Measurements from ENCODE around the gene PLEKHG1. TPM values are rescaled to one million over a fixed set of nuclear protein-coding genes. Genes with fewer than 3 reads are reported as not detected.

PLEKHG1 gene
- polyA plus RNA-seq, 1 donor (not counting 4 experiments of a cell fraction or from before 2014, with no cell fraction given), result 3.8 TPM

- TF ChIP-seq, protein P1, sequence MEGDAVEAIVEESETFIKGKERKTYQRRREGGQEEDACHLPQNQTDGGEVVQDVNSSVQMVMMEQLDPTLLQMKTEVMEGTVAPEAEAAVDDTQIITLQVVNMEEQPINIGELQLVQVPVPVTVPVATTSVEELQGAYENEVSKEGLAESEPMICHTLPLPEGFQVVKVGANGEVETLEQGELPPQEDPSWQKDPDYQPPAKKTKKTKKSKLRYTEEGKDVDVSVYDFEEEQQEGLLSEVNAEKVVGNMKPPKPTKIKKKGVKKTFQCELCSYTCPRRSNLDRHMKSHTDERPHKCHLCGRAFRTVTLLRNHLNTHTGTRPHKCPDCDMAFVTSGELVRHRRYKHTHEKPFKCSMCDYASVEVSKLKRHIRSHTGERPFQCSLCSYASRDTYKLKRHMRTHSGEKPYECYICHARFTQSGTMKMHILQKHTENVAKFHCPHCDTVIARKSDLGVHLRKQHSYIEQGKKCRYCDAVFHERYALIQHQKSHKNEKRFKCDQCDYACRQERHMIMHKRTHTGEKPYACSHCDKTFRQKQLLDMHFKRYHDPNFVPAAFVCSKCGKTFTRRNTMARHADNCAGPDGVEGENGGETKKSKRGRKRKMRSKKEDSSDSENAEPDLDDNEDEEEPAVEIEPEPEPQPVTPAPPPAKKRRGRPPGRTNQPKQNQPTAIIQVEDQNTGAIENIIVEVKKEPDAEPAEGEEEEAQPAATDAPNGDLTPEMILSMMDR (optimal IDR thresholded peaks at IDR 0.05 in 1 of 3, IDR thresholded peaks at IDR 0.05 in 1 of 3, conservative IDR thresholded peaks at IDR 0.05 in 1 of 3; ENCODE audit: extremely low read depth in 1 of 3, insufficient read depth in 2 of 3, low read length in 3 of 3), result no peak
- no peak for TF ChIP-seq EZH2 (IDR thresholded peaks at IDR 0.05; ENCODE audit: low read length)
- no peak overlapping the region for H2AFZ ChIP-seq (ENCODE audit: control insufficient read depth, low read length)
- H3K4me2 ChIP-seq (ENCODE audit: control insufficient read depth, extremely low read depth, insufficient read depth, low read depth, low read length), result no peak overlapping the region
- H3K4me1 ChIP-seq (ENCODE audit: control insufficient read depth, extremely low read depth, insufficient read depth, low read length), result no peaks in the 10 kb centered on the region
- H3K9ac ChIP-seq (ENCODE audit: control insufficient read depth, extremely low read depth, insufficient read depth, low read length), result no peak overlapping the region
- DNase-seq (ENCODE audit: low read depth, low spot score) (no peak), FAIRE-seq (no peak)
- H4K20me1 ChIP-seq (ENCODE audit: control insufficient read depth, extremely low read depth, insufficient read depth, low read length), result no peaks in the 10 kb centered on the region
- H3K9me1 ChIP-seq (ENCODE audit: control insufficient read depth, extremely low read depth, insufficient read depth, low read length), result no peaks in the 10 kb centered on the region
- H3K4me3 ChIP-seq (ENCODE audit: control insufficient read depth in 2 of 3, extremely low read depth in 1 of 3, insufficient read depth in 2 of 3, low read depth in 1 of 3, low read length in 3 of 3), result no peak overlapping the region
- H3K36me3 ChIP-seq (ENCODE audit: control insufficient read depth in 2 of 2, extremely low read depth in 1 of 2, insufficient read depth in 2 of 2, low read length in 2 of 2), result no peaks in the 10 kb centered on the region
- no peaks in the 10 kb centered on the region for H3K9me3 ChIP-seq (ENCODE audit: control insufficient read depth, low read depth, low read length)
- H3K27me3 ChIP-seq (ENCODE audit: control insufficient read depth, extremely low read depth, insufficient read depth, low read length), result no peaks in the 10 kb centered on the region
- no peak overlapping the region for H3K27ac ChIP-seq (ENCODE audit: control insufficient read depth, insufficient read depth, low read length)
- dilution Hi-C loops (cut with MboI; ENCODE audit: extremely low pct_ligation_motif_present, low sequenced_read_pairs), result no loop called here
- H3K79me2 ChIP-seq (ENCODE audit: control insufficient read depth, insufficient read depth, low read length), result no peaks in the 10 kb centered on the region
These were observed 24.5 kb downstream of the PLEKHG1 start for GRCh38 chr6:150624191-150624590.

DNA sequence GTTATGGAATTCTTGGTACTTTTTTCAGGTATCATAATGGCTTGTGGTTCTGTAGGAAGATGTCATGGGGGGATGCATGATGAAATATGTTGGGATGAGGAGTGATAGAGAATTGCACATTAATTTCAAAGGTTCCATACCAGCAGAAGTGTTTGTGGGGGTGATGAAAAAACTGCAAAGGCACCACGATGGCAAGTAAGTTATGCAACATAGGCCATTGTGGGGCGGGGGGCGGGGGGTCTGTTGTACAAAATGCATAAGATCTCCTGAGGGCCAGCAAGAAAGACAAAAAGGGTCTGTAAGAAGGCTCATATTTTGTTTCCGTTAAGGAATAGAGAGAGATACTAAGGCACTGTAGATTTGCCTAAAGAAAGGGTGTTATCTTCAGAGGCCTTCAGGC is 26.2 kb downstream of the PLEKHG1 start:
- no peaks in the 10 kb centered on the region for H3K9me3 ChIP-seq (ENCODE audit: control insufficient read depth, low read depth, low read length)
- H3K27me3 ChIP-seq (ENCODE audit: control insufficient read depth, extremely low read depth, insufficient read depth, low read length), result no peaks in the 10 kb centered on the region
- H3K9ac ChIP-seq (ENCODE audit: control insufficient read depth, extremely low read depth, insufficient read depth, low read length), result no peak overlapping the region
- dilution Hi-C loops (cut with MboI; ENCODE audit: extremely low pct_ligation_motif_present, low sequenced_read_pairs), result no loop called here
- H3K4me1 ChIP-seq (ENCODE audit: control insufficient read depth, extremely low read depth, insufficient read depth, low read length), result no peaks in the 10 kb centered on the region
- H2AFZ ChIP-seq (ENCODE audit: control insufficient read depth, low read length), result no peak overlapping the region
- no peak overlapping the region for H3K4me2 ChIP-seq (ENCODE audit: control insufficient read depth, extremely low read depth, insufficient read depth, low read depth, low read length)
- H3K79me2 ChIP-seq (ENCODE audit: control insufficient read depth, insufficient read depth, low read length), result no peaks in the 10 kb centered on the region
- H3K36me3 ChIP-seq (ENCODE audit: control insufficient read depth in 2 of 2, extremely low read depth in 1 of 2, insufficient read depth in 2 of 2, low read length in 2 of 2), result no peaks in the 10 kb centered on the region
- H3K4me3 ChIP-seq (ENCODE audit: control insufficient read depth in 2 of 3, extremely low read depth in 1 of 3, insufficient read depth in 2 of 3, low read depth in 1 of 3, low read length in 3 of 3), result no peak overlapping the region
- H3K9me1 ChIP-seq (ENCODE audit: control insufficient read depth, extremely low read depth, insufficient read depth, low read length), result no peaks in the 10 kb centered on the region
- DNase-seq (ENCODE audit: low read depth, low spot score), result no peak
- no peak for FAIRE-seq
- no peak for TF ChIP-seq EZH2 (IDR thresholded peaks at IDR 0.05; ENCODE audit: low read length)
- TF ChIP-seq, protein P1 (optimal IDR thresholded peaks at IDR 0.05 in 1 of 3, IDR thresholded peaks at IDR 0.05 in 1 of 3, conservative IDR thresholded peaks at IDR 0.05 in 1 of 3; ENCODE audit: extremely low read depth in 1 of 3, insufficient read depth in 2 of 3, low read length in 3 of 3), result no peak
- no peak overlapping the region for H3K27ac ChIP-seq (ENCODE audit: control insufficient read depth, insufficient read depth, low read length)
- H4K20me1 ChIP-seq (ENCODE audit: control insufficient read depth, extremely low read depth, insufficient read depth, low read length), result no peaks in the 10 kb centered on the region

Measured in keratinocyte (primary cell).